Neuronal stem cell (in vitro differentiated cells): ENCODE results near the gene CSRP1.

Experiments used
- DNase-seq: peaks from one replicate; pipeline ENCODE4 v3.0.0-alpha.2; 2013; ENCODE audit warnings: low spot score
- H2AFZ ChIP-seq: one replicate; pipeline ENCODE4 v1.6.1; 2013; ENCODE audit warnings: mild to moderate bottlenecking, low read length, inconsistent platforms
- H2AK5ac ChIP-seq: 2 replicates; pipeline ENCODE4 v1.6.1; 2013; ENCODE audit warnings: low read depth, mild to moderate bottlenecking, inconsistent platforms, low read length, moderate library complexity, mixed read lengths
- H2BK120ac ChIP-seq: 2 replicates; pipeline ENCODE4 v1.6.1; 2013; ENCODE audit warnings: low read depth, mild to moderate bottlenecking, inconsistent platforms, low read length, moderate library complexity, mixed read lengths
- H2BK12ac ChIP-seq: one replicate; pipeline ENCODE4 v1.6.1; 2013; ENCODE audit warnings: low read length, inconsistent platforms
- H2BK15ac ChIP-seq: 2 replicates; pipeline ENCODE4 v1.6.1; 2013; ENCODE audit warnings: mild to moderate bottlenecking, low read length, inconsistent platforms, mixed read lengths
- H2BK5ac ChIP-seq: one replicate; pipeline ENCODE4 v1.6.1; 2013; ENCODE audit warnings: inconsistent platforms, mild to moderate bottlenecking, low read length, moderate library complexity
- H3K14ac ChIP-seq: one replicate; pipeline ENCODE4 v1.6.1; 2013; ENCODE audit warnings: low read length, inconsistent platforms
- H3K18ac ChIP-seq: 2 replicates; pipeline ENCODE4 v1.6.1; 2013; ENCODE audit warnings: low read length, inconsistent platforms
- H3K23ac ChIP-seq: 2 replicates; pipeline ENCODE4 v1.6.1; 2013; ENCODE audit warnings: low read depth, mild to moderate bottlenecking, mixed read lengths, low read length, inconsistent platforms; ENCODE audit not compliant: poor library complexity
- H3K27ac ChIP-seq: replicated peaks from 3 replicates; pipeline ENCODE4 v1.5.1; 2013; ENCODE audit warnings: low read length, inconsistent platforms
- H3K27me3 ChIP-seq, 3 experiments: 2 replicates each; pipeline ENCODE4 v1.6.1; 2013; ENCODE audit warnings: low read length in 3 of 3, mild to moderate bottlenecking in 2 of 3, inconsistent platforms in 1 of 3, low read depth in 1 of 3, mixed read lengths in 1 of 3, moderate library complexity in 1 of 3; ENCODE audit not compliant: control insufficient read depth in 3 of 3, insufficient read depth in 3 of 3
- H3K36me3 ChIP-seq, 2 donors: replicated peaks in 1 of 2; 2 replicates each; pipeline ENCODE4 v1.6.1; 2013; ENCODE audit warnings: low read length in 2 of 2; ENCODE audit not compliant: control insufficient read depth in 2 of 2, insufficient read depth in 2 of 2
- H3K4ac ChIP-seq: 2 replicates; pipeline ENCODE4 v1.6.1; 2013; ENCODE audit warnings: inconsistent platforms, mild to moderate bottlenecking, low read length, moderate library complexity
- H3K4me1 ChIP-seq, 2 donors: 1 replicate in 1 of 2; 2 replicates in 1 of 2; pipeline ENCODE4 v1.6.1; 2013; ENCODE audit warnings: low read length in 2 of 2, low read depth in 1 of 2; ENCODE audit not compliant: control insufficient read depth in 2 of 2, insufficient read depth in 1 of 2
- H3K4me2 ChIP-seq: one replicate; pipeline ENCODE4 v1.6.1; 2013; ENCODE audit warnings: mild to moderate bottlenecking, low read length, inconsistent platforms; ENCODE audit not compliant: insufficient read depth, poor library complexity, severe bottlenecking
- H3K4me3 ChIP-seq, 2 donors: 2 replicates each; pipeline ENCODE4 v1.5.1; 2013; ENCODE audit warnings: low read length in 2 of 2, mild to moderate bottlenecking in 2 of 2, inconsistent platforms in 1 of 2, moderate library complexity in 1 of 2
- H3K79me1 ChIP-seq: one replicate; pipeline ENCODE4 v1.6.1; 2013; ENCODE audit warnings: low read depth, mild to moderate bottlenecking, inconsistent platforms, low read length, moderate library complexity
- H3K9ac ChIP-seq: one replicate; pipeline ENCODE4 v1.6.1; 2013; ENCODE audit warnings: mild to moderate bottlenecking, low read depth, low read length, inconsistent platforms; ENCODE audit not compliant: poor library complexity
- H3K9me3 ChIP-seq, 2 donors: replicated peaks in 1 of 2; 2 replicates each; pipeline versions ENCODE3 to v1.6.1; 2013; ENCODE audit warnings: low read length in 2 of 2, mild to moderate bottlenecking in 2 of 2, inconsistent platforms in 1 of 2, low read depth in 1 of 2, mixed read lengths in 1 of 2, moderate library complexity in 1 of 2; ENCODE audit not compliant: control insufficient read depth in 2 of 2, insufficient read depth in 1 of 2
- H4K8ac ChIP-seq: one replicate; pipeline ENCODE4 v1.6.1; 2013; ENCODE audit warnings: low read depth, mild to moderate bottlenecking, inconsistent platforms, low read length, moderate library complexity
- H4K91ac ChIP-seq: one replicate; pipeline ENCODE4 v1.6.1; 2013; ENCODE audit warnings: low read length, low read depth, mild to moderate bottlenecking, inconsistent platforms; ENCODE audit not compliant: poor library complexity
- WGBS, 2 donors: extraction: QIAGEN DNeasy Blood & Tissue Kit; methylation state at CpG; one replicate each; pipeline ENCODE4 v1.1.7; 2013; ENCODE audit warnings: missing lambda C conversion rate in 2 of 2, mixed read lengths in 1 of 2; ENCODE audit not compliant: insufficient read length in 2 of 2, insufficient replicate concordance in 1 of 2; ENCODE audit errors: extremely low coverage in 2 of 2; 5-methylcytosine and 5-hydroxymethylcytosine counted together

The CSRP1 gene

GRCh38 chr1:201463071-201463552 lies 43.8 kb downstream of the CSRP1 start:
- Histone ChIP-seq H3K4me3 (no peak overlapping the region), H3K14ac (no peak overlapping the region), H3K9me3 (no peaks in the 10 kb centered on the region), H2BK5ac (no peak overlapping the region), H3K9ac (peak overlapping the region; percentile 63), H3K18ac (no peak overlapping the region), H3K27ac (no peak overlapping the region), H3K4me1 (peaks cover 9% of the 10 kb centered on the region in 2 donors), H2BK12ac (no peak overlapping the region), H4K91ac (no peak overlapping the region), H3K79me1 (no peaks in the 10 kb centered on the region), H4K8ac (no peak overlapping the region), H3K23ac (no peak overlapping the region), H3K4me2 (no peak overlapping the region), H2BK120ac (no peak overlapping the region), H3K4ac (no peak overlapping the region), H2BK15ac (no peak overlapping the region), H2AK5ac (no peak overlapping the region), H2AFZ (no peak overlapping the region), H3K27me3 (peaks cover 0 to 5% (median 0%) of the 10 kb centered on the region in 3 experiments), H3K36me3 (peaks cover 12 to 30% of the 10 kb centered on the region in 2 donors)
- no peak for DNase-seq
- WGBS, 2 donors: no CpG with 5 or more reads among the region's 7 CpGs

- no peak overlapping the region for H3K4me3 ChIP-seq
Measured at GRCh38 chr1:201461645-201462441, 45.1 kb downstream of the CSRP1 start.

GRCh38 chr1:201460814-201461644 lies 45.9 kb downstream of the CSRP1 start:
- WGBS, 2 donors: no CpG with 5 or more reads among the region's 8 CpGs
- Histone ChIP-seq H3K27ac (no peak overlapping the region), H3K4me2 (no peak overlapping the region), H2AK5ac (no peak overlapping the region), H4K91ac (no peak overlapping the region), H3K36me3 (peaks cover 8 to 20% of the 10 kb centered on the region in 2 donors), H3K27me3 (no peaks in the 10 kb centered on the region), H3K18ac (no peak overlapping the region), H3K9me3 (no peaks in the 10 kb centered on the region), H3K14ac (no peak overlapping the region), H4K8ac (no peak overlapping the region), H2BK120ac (no peak overlapping the region), H2BK5ac (no peak overlapping the region), H3K4me3 (no peak overlapping the region), H3K79me1 (no peaks in the 10 kb centered on the region), H3K9ac (no peak overlapping the region), H2BK12ac (no peak overlapping the region), H2AFZ (no peak overlapping the region), H3K4ac (no peak overlapping the region), H3K4me1 (peaks cover 14 to 15% of the 10 kb centered on the region in 2 donors), H3K23ac (no peak overlapping the region), H2BK15ac (no peak overlapping the region)
- no peak for DNase-seq

More at GRCh38 chr1:201461645-201462441, 45.1 kb downstream of the CSRP1 start:
- H3K9ac ChIP-seq: peak overlapping the region; percentile 61
- DNase-seq: no peak
- H3K27me3 ChIP-seq: no peaks in the 10 kb centered on the region
- no peak overlapping the region for H3K27ac ChIP-seq
- peaks cover 9 to 10% of the 10 kb centered on the region in 2 donors for H3K4me1 ChIP-seq
- no peak overlapping the region for H4K8ac ChIP-seq
- H2BK12ac ChIP-seq: peak overlapping the region; percentile 60
- H3K36me3 ChIP-seq: peaks cover 12 to 29% of the 10 kb centered on the region in 2 donors
- no CpG with 5 or more reads among the region's 13 CpGs for WGBS, 2 donors
- peak overlapping the region; percentile 24 for H3K4ac ChIP-seq
- peak overlapping the region; percentile 54 for H2BK15ac ChIP-seq
- no peak overlapping the region for H2AFZ ChIP-seq
- H4K91ac ChIP-seq: peak overlapping the region; percentile 14
- no peaks in the 10 kb centered on the region for H3K79me1 ChIP-seq
- no peak overlapping the region for H2BK120ac ChIP-seq
- H3K4me2 ChIP-seq: no peak overlapping the region
- peak overlapping the region; percentile 39 for H2AK5ac ChIP-seq
- H3K23ac ChIP-seq: peak overlapping the region; percentile 14
- H3K9me3 ChIP-seq: no peaks in the 10 kb centered on the region
- peak overlapping the region; percentile 74 for H3K18ac ChIP-seq
- peak overlapping the region; percentile 87 for H3K14ac ChIP-seq
- no peak overlapping the region for H2BK5ac ChIP-seq

DNA sequence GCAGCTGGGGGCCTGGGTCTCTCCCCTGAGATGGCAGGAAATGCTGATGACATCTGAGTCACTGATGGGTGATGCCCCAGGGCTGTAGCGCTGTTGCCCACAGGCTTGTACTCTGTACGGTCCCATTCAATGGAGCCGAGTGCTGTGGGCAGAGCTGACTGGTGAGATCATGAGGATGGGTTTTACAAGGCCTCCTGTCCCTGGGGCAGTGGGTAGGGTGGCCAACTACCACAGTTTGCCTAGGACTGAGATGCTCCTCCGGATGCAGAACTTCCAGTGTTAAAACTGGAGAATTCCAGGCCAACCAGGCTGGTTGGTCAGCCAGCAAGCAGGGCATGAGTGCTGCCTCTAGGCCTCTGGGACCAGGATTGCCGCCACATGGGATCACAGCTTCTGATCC lies 47.1 kb downstream of the CSRP1 start:
- Histone ChIP-seq H3K23ac (no peak overlapping the region), H3K9ac (no peak overlapping the region), H3K14ac (no peak overlapping the region), H3K36me3 (peaks cover 2 to 8% of the 10 kb centered on the region in 2 donors), H3K9me3 (no peaks in the 10 kb centered on the region), H4K8ac (no peak overlapping the region), H2AK5ac (peak overlapping the region; percentile 5), H2BK12ac (no peak overlapping the region), H2BK120ac (no peak overlapping the region), H3K4ac (no peak overlapping the region), H2BK15ac (no peak overlapping the region), H3K18ac (no peak overlapping the region), H3K27me3 (no peaks in the 10 kb centered on the region), H2AFZ (no peak overlapping the region), H3K4me1 (peaks cover 14 to 16% of the 10 kb centered on the region in 2 donors), H3K27ac (no peak overlapping the region), H3K4me2 (no peak overlapping the region), H3K79me1 (no peaks in the 10 kb centered on the region), H2BK5ac (no peak overlapping the region), H4K91ac (no peak overlapping the region), H3K4me3 (no peak overlapping the region)
- WGBS, 2 donors: no CpG with 5 or more reads among the region's 5 CpGs
- no peak for DNase-seq
